ENCODE results near the gene EYS.

EYS gene

DNA sequence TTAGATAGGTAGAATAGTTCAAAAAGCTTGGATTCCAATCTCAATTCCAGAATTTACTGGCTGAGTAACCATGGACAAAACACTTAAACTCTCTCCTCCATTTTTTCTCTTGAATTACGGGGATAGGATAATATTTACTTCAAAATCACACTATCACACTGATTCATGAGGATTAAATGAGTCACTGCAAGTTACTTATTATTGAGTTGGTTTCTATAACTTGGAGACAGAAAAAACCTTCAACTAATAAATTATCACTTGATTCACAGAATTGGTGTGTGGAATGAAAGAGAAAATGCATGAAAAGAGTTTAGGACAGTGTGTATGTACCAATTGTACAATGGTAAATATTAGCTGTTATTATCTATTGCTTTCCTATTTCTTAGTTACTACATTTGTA lies 1486.2 kb downstream of the EYS start:
- H3K27ac ChIP-seq, result no peak overlapping the region
- TF ChIP-seq, protein P1, sequence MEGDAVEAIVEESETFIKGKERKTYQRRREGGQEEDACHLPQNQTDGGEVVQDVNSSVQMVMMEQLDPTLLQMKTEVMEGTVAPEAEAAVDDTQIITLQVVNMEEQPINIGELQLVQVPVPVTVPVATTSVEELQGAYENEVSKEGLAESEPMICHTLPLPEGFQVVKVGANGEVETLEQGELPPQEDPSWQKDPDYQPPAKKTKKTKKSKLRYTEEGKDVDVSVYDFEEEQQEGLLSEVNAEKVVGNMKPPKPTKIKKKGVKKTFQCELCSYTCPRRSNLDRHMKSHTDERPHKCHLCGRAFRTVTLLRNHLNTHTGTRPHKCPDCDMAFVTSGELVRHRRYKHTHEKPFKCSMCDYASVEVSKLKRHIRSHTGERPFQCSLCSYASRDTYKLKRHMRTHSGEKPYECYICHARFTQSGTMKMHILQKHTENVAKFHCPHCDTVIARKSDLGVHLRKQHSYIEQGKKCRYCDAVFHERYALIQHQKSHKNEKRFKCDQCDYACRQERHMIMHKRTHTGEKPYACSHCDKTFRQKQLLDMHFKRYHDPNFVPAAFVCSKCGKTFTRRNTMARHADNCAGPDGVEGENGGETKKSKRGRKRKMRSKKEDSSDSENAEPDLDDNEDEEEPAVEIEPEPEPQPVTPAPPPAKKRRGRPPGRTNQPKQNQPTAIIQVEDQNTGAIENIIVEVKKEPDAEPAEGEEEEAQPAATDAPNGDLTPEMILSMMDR (conservative IDR thresholded peaks at IDR 0.05), result no peak

DNA sequence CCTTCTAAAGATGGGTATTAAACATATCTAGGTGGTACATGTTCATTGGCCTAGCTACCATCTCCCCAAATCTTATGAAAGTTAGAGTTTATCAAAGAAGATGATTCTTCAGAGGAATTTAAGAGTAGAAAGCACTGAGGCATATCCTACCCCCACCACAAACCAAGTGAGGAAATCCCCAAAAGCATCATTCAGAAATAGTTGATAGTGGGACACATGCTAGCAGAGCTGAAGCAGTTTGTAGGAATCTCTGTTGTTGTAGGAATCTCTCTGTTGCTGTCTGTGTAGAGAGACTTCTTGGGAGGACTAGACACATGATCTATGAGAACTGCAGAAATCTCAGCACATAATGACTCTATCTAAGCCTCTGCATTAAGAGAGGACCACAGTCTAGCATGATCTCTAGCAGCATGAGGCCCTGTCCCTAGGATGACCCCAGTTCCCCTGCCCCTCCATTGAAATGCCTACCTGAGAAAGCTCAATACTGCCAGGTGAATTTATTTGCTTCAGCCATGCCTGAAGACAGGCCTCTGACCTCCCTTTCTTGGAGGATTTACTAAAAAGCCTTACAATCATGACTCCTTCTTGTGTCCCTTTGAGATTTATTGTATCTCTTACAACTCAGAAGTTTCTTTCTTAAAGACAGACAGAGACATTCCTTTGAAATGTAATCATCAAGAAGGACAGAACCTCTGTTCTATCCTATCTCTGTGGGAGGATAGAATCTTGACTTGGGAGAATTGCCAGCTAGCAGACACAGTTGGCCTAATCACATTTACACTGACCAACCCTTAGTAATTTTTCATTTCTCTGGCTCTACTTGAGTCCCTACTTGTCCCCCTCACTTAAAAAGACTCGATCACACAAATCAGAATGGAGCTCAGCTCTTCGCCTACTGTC lies 1489.1 kb downstream of the EYS start:
- TF ChIP-seq, protein P1 (conservative IDR thresholded peaks at IDR 0.05), result no peak
- no peak overlapping the region for H3K27ac ChIP-seq

DNA sequence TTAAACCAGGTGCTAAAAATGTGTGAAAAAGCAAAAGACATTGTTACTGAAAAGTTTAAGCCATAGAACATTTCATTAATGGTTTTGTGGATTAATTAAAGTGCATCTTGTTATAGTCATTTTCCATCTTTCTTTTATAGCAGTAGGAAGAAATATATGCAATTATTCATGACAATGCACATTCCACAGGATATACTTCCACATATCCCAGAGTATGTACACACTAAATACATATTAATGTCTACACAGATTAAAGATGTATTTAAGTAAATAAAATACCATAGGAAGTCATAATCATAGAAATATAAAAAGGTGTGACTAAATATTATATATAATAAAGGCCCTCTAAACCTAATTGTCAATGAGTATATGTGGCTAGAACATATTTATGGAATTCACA lies 1492.7 kb downstream of the EYS start:
- TF ChIP-seq, protein P1 (conservative IDR thresholded peaks at IDR 0.05), result no peak
- no peak overlapping the region for H3K27ac ChIP-seq

- TF ChIP-seq, protein P1 (conservative IDR thresholded peaks at IDR 0.05), result no peak
- H3K27ac ChIP-seq, result no peak overlapping the region
These were observed 1493.3 kb downstream of the EYS start for GRCh38 chr6:64213697-64214096.

GRCh38 chr6:64197246-64197645 lies 1509.8 kb downstream of the EYS start:
- TF ChIP-seq, protein P1 (conservative IDR thresholded peaks at IDR 0.05), result no peak
- no peak overlapping the region for H3K27ac ChIP-seq

- H3K27ac ChIP-seq, result no peak overlapping the region
- TF ChIP-seq, protein P1 (conservative IDR thresholded peaks at IDR 0.05), result no peak
These were observed 1520.4 kb downstream of the EYS start for GRCh38 chr6:64186592-64186991.

- TF ChIP-seq, protein P1 (conservative IDR thresholded peaks at IDR 0.05), result no peak
- H3K27ac ChIP-seq, result no peak overlapping the region
These were observed 1521.4 kb downstream of the EYS start for GRCh38 chr6:64185621-64186020.

Data from VCaP (cell line).